NOMO-1 treated with DMSO at 0.1 percent for 48 hours (cell line): ENCODE results near the gene ADAMTS9.

Source experiments
- DNase-seq: peaks from one replicate; lab custom pipeline; 2025; ENCODE audit not compliant: unreplicated experiment; lab: John Stamatoyannopoulos, UW

The ADAMTS9 gene

GRCh38 chr3:64495781-64496334 lies 191.9 kb downstream of the ADAMTS9 start:
- DNase-seq: no peak

DNA sequence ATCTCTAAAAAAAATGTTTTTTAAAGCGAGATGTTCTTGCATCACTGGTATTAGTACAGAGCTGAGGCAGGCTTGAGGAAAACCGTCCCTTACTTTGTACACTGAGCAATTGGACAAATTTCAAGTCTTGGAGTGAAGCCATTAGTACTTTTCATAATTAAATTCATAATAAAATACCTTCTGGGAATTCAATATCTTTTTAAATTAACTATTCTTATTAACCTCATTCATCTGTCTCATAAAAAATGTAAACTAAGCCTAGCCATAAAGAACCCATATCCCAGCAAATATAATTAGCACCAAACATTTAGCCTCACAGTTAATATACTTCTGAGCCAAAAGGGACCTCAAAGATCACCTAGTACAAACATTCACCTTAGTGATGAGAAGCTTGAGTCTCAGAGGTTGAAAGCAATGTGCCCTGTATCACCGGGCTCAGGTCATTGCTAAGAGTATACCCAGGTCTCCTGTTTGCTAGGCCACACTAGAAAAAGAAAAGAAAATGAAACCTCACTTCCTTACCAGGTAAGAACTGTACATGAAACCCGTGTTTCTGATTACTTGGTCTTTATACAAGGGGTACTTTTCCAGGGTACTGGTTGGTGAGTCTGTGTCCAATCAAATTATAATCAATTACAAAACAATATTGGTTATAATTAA lies 192.5 kb downstream of the ADAMTS9 start:
- DNase-seq: no peak

DNA sequence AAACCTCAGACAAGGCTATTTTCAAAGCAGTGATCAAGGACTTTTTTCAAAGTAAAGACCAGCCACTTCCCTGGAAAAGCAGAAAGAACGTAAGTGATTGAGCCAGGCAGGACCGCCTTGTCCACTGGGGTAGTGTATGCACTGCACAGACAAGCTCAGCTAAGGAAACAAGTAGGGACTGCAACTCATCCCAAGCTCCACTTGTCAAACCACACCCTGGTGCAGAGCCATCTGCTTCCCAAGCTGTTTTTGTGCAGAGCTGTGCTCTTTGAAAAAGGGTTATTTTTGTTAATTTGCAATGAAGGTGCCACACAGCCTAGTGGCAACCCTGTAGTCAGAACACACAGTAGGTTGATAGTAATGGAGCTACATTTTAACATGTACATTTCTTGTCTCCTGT lies 193.3 kb downstream of the ADAMTS9 start:
- DNase-seq: no peak

DNA sequence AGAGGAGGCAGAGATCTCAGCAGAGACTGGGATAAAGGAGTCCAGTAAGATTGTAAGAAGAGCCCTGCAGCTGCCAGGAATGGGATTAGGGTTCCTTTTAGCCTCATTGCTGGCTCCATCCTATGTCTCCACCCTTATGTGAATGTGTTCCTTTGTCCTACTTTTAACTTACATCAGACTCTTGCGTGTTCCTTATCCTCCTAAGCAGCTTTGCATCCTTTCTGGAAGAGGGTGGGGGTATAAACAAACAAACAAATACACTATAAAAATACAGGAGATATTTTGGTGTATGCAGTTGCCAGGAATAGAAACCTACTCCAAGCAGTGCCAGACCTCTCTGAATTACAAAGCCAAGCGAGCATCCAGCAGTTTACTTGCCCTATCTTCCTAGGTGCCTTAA lies 194.7 kb downstream of the ADAMTS9 start:
- DNase-seq: no peak

- DNase-seq: no peak
These were observed 196.0 kb downstream of the ADAMTS9 start for GRCh38 chr3:64491843-64492242.

GRCh38 chr3:64490180-64490724 lies 197.5 kb downstream of the ADAMTS9 start:
- DNase-seq: no peak

DNA sequence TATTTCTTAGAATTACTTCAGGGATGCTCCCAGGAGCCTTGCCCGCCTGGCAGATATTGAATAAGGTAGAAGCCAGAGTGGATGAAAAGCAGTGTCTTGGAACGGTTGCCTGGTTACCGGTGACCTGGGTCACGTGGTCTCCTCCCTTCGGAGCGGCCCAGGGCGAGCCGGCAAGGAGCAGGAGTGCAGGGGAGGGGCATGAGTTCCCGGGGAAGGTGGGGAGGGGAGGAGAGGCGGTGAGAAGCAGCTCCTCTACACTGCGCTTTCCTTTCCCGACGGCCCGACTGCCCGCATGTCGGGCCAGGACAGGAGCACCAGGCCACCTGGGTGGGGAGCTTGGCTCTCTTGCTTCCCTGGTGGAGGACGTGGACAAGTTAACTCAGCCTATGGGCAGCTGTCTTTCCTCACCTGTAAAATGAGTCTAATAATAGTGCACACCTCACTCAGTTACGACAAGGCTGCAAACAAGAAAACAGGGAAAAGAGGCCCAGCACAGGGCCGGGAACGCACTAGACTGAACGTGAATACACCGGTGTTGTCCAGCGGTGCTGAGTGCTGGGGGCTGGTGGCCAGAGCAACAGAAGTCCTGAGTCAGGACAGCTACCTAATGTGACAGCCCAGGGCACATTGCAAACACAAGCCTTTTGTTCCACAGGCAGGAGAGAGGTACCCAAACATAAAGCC lies 198.3 kb downstream of the ADAMTS9 start:
- no peak for DNase-seq

GRCh38 chr3:64488939-64489338 lies 198.9 kb downstream of the ADAMTS9 start:
- DNase-seq: no peak

DNA sequence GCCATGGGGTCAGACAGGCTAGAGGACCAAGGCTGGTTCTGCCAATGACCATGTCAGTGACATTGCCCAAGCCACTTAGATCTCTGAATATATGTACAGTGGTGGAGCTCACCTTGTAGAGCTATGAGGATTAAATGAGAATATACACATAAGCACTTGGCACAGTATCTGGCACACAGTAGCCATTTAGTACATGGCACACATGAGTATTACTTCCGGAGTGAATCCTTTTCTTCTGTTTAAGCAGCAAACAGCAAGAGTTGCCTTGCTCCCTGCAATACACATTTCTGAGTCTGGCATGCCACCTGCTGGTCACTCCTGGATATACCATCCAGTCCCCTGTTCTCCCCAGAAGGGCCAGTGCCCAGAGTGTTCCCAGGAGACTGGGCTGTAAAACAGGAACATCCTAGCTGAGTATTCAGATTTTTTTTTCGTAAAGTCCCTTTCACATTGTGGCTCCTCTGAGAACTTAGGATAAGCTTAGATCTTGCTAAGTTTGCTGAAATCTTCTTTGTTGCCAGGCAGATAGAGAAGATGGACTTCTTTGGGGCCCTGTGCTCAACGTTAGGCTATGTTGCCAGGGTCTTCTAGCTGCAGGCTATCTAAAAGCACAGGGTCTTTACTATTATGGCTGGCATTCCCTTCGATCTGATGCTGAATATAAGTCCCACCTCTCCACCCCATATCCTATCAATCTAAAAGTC lies 203.4 kb downstream of the ADAMTS9 start:
- peak; percentile 69 for DNase-seq

- DNase-seq: no peak
These were observed 204.3 kb downstream of the ADAMTS9 start for GRCh38 chr3:64483467-64483866.

- no peak for DNase-seq
These were observed 212.8 kb downstream of the ADAMTS9 start for GRCh38 chr3:64475037-64475436.

DNA sequence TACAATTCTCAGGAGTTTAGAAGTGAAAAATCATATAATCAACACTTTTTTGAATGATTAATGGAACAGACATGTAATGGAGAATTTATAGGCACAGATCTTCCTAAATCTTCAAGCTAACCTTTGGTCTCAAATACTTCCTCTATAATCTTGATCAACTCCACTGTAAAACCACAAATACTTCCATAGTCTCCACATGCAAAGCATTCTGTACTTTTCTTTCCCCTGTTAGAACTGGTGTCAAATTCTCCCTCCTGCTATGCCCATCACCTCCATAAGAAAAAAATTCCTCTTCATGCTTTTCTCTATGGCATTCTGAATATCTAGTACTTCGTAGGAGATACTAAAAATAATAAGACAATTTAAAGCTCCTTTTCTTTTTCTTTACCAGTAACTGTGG lies 214.3 kb downstream of the ADAMTS9 start:
- peak; percentile 68 for DNase-seq

GRCh38 chr3:64470436-64470835 lies 217.4 kb downstream of the ADAMTS9 start:
- no peak for DNase-seq

- DNase-seq: no peak
These were observed 220.4 kb downstream of the ADAMTS9 start for GRCh38 chr3:64467255-64467944.
